Endothelial cell of umbilical vein (primary cell): ENCODE measurements around the gene GPR107. TPM values are rescaled to one million over a fixed set of nuclear protein-coding genes. Genes with fewer than 3 reads are reported as not detected.

Experiments used
- BruUV-seq: library from RNA; stranded (reverse); fragments of 400-500 nt; replicated peaks from 2 replicates; lab custom pipeline; 2021; lab: Mats Ljungman, UMichigan
- CTCF ChIA-PET: fragments of 300-600, 350-600 bp; sonication (Branson Sonifier 250); formaldehyde crosslinking; loops from one replicate; lab custom pipeline; 2021; ENCODE audit warnings: antibody characterized with exemption, inconsistent platforms; lab: Charles Lee
- POLR2A ChIA-PET: fragments of 300-600, 350-600 bp; sonication (Branson Sonifier 250); formaldehyde crosslinking; loops from one replicate; lab custom pipeline; 2021; ENCODE audit warnings: antibody characterized with exemption, inconsistent platforms; lab: Charles Lee
- DNase-seq: peaks from one replicate; pipeline ENCODE4 v3.0.0-alpha.2; 2011; ENCODE audit warnings: low read depth, low spot score
- FAIRE-seq: peaks from 2 replicates; lab custom pipeline; 2011; peaks lifted over from hg19 to GRCh38; lab: Jason Lieb, UNC
- H2AFZ ChIP-seq: 2 replicates; pipeline ENCODE4 v1.6.0; 2012; ENCODE audit warnings: low read depth, low read length, control low read depth, inconsistent platforms
- H3K27ac ChIP-seq: 2 replicates; pipeline ENCODE4 v1.5.1; 2011; ENCODE audit warnings: low read depth, mild to moderate bottlenecking, control low read depth, low read length, moderate library complexity; ENCODE audit not compliant: insufficient read depth
- H3K27me3 ChIP-seq, 2 experiments: 2 replicates each; pipeline versions ENCODE4 v1.6.0 to v1.6.1; 2011; ENCODE audit warnings: low read length in 2 of 2, mixed read lengths in 1 of 2; ENCODE audit not compliant: control insufficient read depth in 2 of 2, insufficient read depth in 2 of 2
- H3K36me3 ChIP-seq, 2 experiments: 2 replicates in 1 of 2; 3 replicates in 1 of 2; pipeline ENCODE4 v1.5.1; 2011; ENCODE audit warnings: low read length in 2 of 2, mild to moderate bottlenecking in 1 of 2, moderate library complexity in 1 of 2; ENCODE audit not compliant: control insufficient read depth in 2 of 2, insufficient read depth in 2 of 2; ENCODE audit errors: extremely low read depth in 1 of 2
- H3K4me1 ChIP-seq: 3 replicates; pipeline ENCODE4 v1.5.1; 2011; ENCODE audit warnings: mild to moderate bottlenecking, low read length; ENCODE audit not compliant: control insufficient read depth, insufficient read depth; ENCODE audit errors: extremely low read depth
- H3K4me2 ChIP-seq: 2 replicates; pipeline ENCODE4 v1.6.1; 2011; ENCODE audit warnings: low read length, control low read depth, mixed read lengths; ENCODE audit not compliant: insufficient read depth
- H3K4me3 ChIP-seq, 3 experiments: fragments of 200-600 bp in 1 of 3; sonication (generic), shearing (Covaris generic) in 1 of 3; replicated peaks in 1 of 3; 2 replicates each; pipeline ENCODE4 v1.5.1; 2011 to 2016; ENCODE audit warnings: control low read depth in 3 of 3, low read length in 3 of 3, mild to moderate bottlenecking in 2 of 3, inconsistent platforms in 1 of 3, low read depth in 1 of 3, moderate library complexity in 1 of 3; ENCODE audit not compliant: insufficient read depth in 1 of 3
- H3K79me2 ChIP-seq: 2 replicates; pipeline ENCODE4 v1.6.0; 2012; ENCODE audit warnings: low read length, inconsistent platforms; ENCODE audit not compliant: control insufficient read depth, insufficient read depth
- H3K9ac ChIP-seq: replicated peaks from 2 replicates; pipeline ENCODE3; 2011; ENCODE audit warnings: low read length, control low read depth; ENCODE audit not compliant: insufficient read depth; ENCODE audit errors: extremely low read depth
- H3K9me1 ChIP-seq: replicated peaks from 3 replicates; pipeline ENCODE4 v1.6.0; 2011; ENCODE audit warnings: mild to moderate bottlenecking, low read length; ENCODE audit not compliant: control insufficient read depth, insufficient read depth; ENCODE audit errors: extremely low read depth
- H3K9me3 ChIP-seq: replicated peaks from 2 replicates; pipeline ENCODE4 v1.5.1; 2012; ENCODE audit warnings: low read length, inconsistent platforms; ENCODE audit not compliant: control insufficient read depth, insufficient read depth
- H4K20me1 ChIP-seq: replicated peaks from 2 replicates; pipeline ENCODE3; 2011; ENCODE audit warnings: mild to moderate bottlenecking, low read length; ENCODE audit not compliant: control insufficient read depth, insufficient read depth; ENCODE audit errors: extremely low read depth
- FOS ChIP-seq: IDR thresholded peaks from 2 replicates; pipeline ENCODE4 v1.6.1; 2011; ENCODE audit warnings: mild to moderate bottlenecking, low read length, moderate library complexity, borderline replicate concordance; ENCODE audit not compliant: insufficient read depth
- GATA2 ChIP-seq: IDR thresholded peaks from 2 replicates; pipeline ENCODE4 v1.7.0; 2011; ENCODE audit warnings: low read depth, mild to moderate bottlenecking, moderate library complexity, mixed read lengths, low read length; ENCODE audit not compliant: insufficient read length, insufficient read depth
- JUN ChIP-seq: IDR thresholded peaks from 2 replicates; pipeline ENCODE4 v1.6.1; 2011; ENCODE audit warnings: borderline replicate concordance, low read depth; ENCODE audit not compliant: insufficient read length, insufficient read depth
- MYC ChIP-seq: IDR thresholded peaks from one replicate; pipeline ENCODE4 v1.6.1; 2011; ENCODE audit warnings: mild to moderate bottlenecking, low read depth, low read length
- POLR2A ChIP-seq: IDR thresholded peaks from 2 replicates; pipeline ENCODE4 v1.6.1; 2012; ENCODE audit warnings: low read depth, mild to moderate bottlenecking, control low read depth, low read length
- dilution Hi-C: fragments of 300-500 bp; cut with MboI; formaldehyde crosslinking; loops from one replicate; pipeline ENCODE4 v1.15.0; 2019; ENCODE audit warnings: low sequenced_read_pairs; ENCODE audit not compliant: extremely low pct_ligation_motif_present
- intact Hi-C: fragments of 100-400 bp; cut with micrococcal nuclease; formaldehyde crosslinking; loops from one replicate; pipeline ENCODE4 v1.10.0; 2022
- polyA plus RNA-seq, 4 experiments: library from polyadenylated mRNA; depleted of rRNA in 3 of 4; stranded (reverse) in 3 of 4; unstranded in 1 of 4; fragments of >200 nt; gene quantifications; 2 replicates each; pipeline versions ENCODE4 v1.2.1 to v1.2.3, GENCODE V29; 2011 to 2012; ENCODE audit warnings: missing spikeins in 1 of 4
- total RNA-seq: library from RNA; stranded (reverse); gene quantifications from 2 replicates; pipeline ENCODE4 v1.2.3, GENCODE V29; 2021
- TF ChIP-seq, protein P1 (sequence below): IDR thresholded peaks from 2 replicates; pipeline ENCODE4 v1.6.1; 2011; ENCODE audit not compliant: insufficient read depth, insufficient read length

Gene GPR107
- total and polyA plus RNA-seq, 2 donors (not counting 3 experiments of a cell fraction or from before 2014, with no cell fraction given), result 27.2 to 38.9 TPM

GRCh38 chr9:130165579-130165978, 111.9 kb downstream of the GPR107 start:
- FAIRE-seq, result no peak
- Histone ChIP-seq H4K20me1 (no peaks in the 10 kb centered on the region), H2AFZ (no peak overlapping the region), H3K4me2 (no peak overlapping the region), H3K36me3 (no peaks in the 10 kb centered on the region), H3K4me3 (no peak overlapping the region), H3K9me3 (no peaks in the 10 kb centered on the region), H3K27ac (no peak overlapping the region), H3K4me1 (no peaks in the 10 kb centered on the region), H3K79me2 (no peaks in the 10 kb centered on the region), H3K27me3 (peaks cover under 1 to 6% of the 10 kb centered on the region in 2 experiments), H3K9ac (no peak overlapping the region), H3K9me1 (no peaks in the 10 kb centered on the region)
- POLR2A ChIA-PET, result no interaction called here
- no TSS peak for BruUV-seq
- no peak for TF ChIP-seq FOS
- TF ChIP-seq GATA2, result no peak
- no peak for TF ChIP-seq MYC
- TF ChIP-seq JUN, result no peak
- no peak for TF ChIP-seq POLR2A
- intact Hi-C loops, result no loop called here
- DNase-seq, result no peak
- CTCF ChIA-PET, result interaction anchor here (0.7 to 1.2 kb wide), 2 partner anchors 71 to 161 kb away, joined by 3 to 5 read pairs; no protein-coding TSS in a partner anchor
- dilution Hi-C loops, result no loop called here

DNA sequence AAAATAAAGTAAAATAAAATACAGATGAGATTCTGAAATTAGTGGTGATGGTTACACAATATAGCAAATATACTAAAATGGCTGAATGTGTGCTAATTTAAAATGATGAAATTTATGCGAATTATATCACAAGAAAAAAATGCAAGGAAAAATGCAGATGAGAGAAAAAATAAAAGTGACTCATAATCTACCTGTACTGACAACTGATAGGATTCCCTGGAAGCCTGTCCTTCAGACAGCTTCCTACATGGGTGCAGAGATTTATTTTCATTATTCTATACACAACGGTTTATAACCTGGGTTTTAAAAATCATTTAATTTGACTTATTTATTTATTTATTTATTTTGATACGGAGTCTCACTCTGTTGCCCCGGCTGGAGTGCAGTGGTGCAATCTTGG, 112.7 kb downstream of the GPR107 start:
- Histone ChIP-seq H3K27me3 (no peaks in the 10 kb centered on the region), H3K9me1 (no peaks in the 10 kb centered on the region), H3K27ac (no peak overlapping the region), H3K9me3 (no peaks in the 10 kb centered on the region), H3K4me1 (no peaks in the 10 kb centered on the region), H3K4me2 (no peak overlapping the region), H3K79me2 (no peaks in the 10 kb centered on the region), H3K9ac (no peak overlapping the region), H3K4me3 (no peak overlapping the region), H3K36me3 (no peaks in the 10 kb centered on the region), H2AFZ (no peak overlapping the region), H4K20me1 (no peaks in the 10 kb centered on the region)
- DNase-seq (no peak), FAIRE-seq (no peak)
- dilution Hi-C loops (no loop called here), intact Hi-C loops (no loop called here)
- TF ChIP-seq FOS, result no peak
- TF ChIP-seq, protein P1, sequence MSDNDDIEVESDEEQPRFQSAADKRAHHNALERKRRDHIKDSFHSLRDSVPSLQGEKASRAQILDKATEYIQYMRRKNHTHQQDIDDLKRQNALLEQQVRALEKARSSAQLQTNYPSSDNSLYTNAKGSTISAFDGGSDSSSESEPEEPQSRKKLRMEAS, result no peak
- no TSS peak for BruUV-seq
- POLR2A ChIA-PET, result no interaction called here
- CTCF ChIA-PET, result interaction anchor here (1.2 kb wide), 1 partner anchor 70 kb away, joined by 5 read pairs; no protein-coding TSS in a partner anchor
